ENCODE measurements around the gene FAM156B.
"Not testable (repeated sequence)": the region's sequence is repeated elsewhere in the genome, so short reads cannot be mapped to it uniquely, and the experiment has no call there.

The FAM156B gene

GRCh38 chrX:52896855-52897709 lies at the start of gene FAM156B:
Gene FAM156B, plus strand, starts transcription at chrX:52897330. Its CDS starts 9,896 bp downstream, at chrX:52907226.
- DNase-seq, result not testable (repeated sequence)

DNA sequence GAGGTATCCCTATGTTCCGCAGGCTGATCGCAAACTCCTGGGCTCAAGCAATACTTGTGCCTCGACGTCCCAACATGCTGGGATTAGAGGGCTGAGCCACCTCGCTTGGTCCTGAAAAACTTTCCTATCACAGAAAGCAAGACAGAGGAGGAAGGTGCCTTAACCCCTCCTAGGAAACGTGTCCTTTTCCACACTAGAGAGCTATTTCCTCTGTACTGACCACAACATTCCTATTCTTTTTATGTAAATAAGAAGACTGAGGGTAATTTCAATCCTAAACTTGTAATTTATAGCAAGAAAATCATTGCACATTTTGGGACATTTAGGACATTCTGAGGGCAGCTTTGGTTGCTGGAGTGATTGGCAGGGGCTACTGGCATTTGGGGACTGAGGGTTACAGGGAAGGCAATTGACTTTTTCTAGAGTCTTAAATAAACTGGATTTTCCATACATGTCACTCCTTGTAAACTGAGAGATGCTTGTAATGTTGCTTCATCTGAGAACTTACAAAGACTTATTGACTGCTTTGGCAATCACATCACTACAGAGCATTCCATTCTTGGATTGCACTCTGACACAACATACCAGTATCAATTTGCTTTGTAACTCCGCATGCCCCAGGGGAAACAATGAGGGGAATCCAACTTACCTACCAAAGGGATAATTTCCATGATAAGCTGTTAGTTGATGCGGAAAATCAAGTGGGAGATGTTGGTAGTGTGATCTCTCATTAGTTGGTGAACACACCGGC lies 44.8 kb upstream of the FAM156B start:
- DNase-seq, result no peak

- DNase-seq, result not testable (repeated sequence)
These were observed 40.1 kb upstream of the FAM156B start for GRCh38 chrX:52856991-52857525.

DNA sequence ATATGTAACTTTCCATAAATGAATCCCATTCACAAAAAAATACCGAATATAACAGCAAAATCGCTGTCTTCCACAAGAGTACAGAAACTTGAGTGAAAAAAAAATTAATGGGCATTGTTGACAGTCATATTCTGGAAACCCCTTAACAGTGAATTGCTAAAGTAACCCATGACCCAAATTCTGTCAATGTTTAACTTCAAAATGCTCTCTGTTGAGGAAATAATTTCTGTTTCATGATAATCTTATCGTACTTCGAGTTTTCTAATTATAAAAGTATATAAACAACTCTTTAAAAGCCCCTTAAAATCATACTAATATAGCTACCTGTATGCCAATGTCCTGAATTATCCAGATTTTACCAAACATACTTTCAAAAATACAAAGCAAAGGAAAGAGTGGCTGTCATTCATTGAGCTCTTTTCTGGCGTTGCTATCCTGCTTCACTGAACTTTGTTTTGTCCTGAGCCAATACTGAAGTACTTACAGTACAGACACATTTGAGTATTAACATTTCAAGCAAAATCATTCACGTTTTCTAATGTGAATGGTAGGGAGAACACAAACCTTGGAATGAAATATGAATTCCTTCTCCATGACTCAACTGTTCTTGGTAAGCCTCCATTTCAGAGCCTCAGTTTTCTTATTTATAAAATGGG lies 31.7 kb upstream of the FAM156B start:
- DNase-seq, result no peak

GRCh38 chrX:52867610-52868348 lies 29.4 kb upstream of the FAM156B start, which contains the start of gene XAGE3:
Gene XAGE3, minus strand, starts transcription at chrX:52868083. Its CDS starts 950 bp downstream, at chrX:52867133.
- peak in 1 of 56 donors; percentile 0 for DNase-seq

DNA sequence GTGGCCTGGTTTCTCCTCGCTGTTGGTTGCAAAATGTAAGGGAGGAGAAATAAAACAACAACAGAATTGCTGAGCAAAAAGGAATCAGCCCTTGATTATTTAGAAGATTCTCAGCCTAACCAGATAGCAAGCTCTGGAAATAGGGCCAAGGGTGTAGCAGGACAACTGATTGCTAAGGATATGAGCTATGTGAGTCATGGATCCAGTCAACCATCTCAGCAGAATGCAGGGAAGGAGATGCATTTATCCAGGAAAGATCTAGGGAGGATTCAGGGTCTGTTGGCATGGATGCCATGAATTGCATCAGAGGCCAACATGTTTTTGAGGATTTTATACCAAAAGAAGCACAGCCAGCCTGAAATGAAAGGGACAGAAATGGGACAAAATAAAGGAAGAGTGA lies 27.1 kb upstream of the FAM156B start:
- no peak for DNase-seq

- DNase-seq, result not testable (repeated sequence)
These were observed 23.3 kb upstream of the FAM156B start for GRCh38 chrX:52873825-52874224.

- DNase-seq, result no peak
These were observed 22.5 kb upstream of the FAM156B start for GRCh38 chrX:52874661-52875060.

- not testable (repeated sequence) for DNase-seq
These were observed 21.7 kb upstream of the FAM156B start for GRCh38 chrX:52875436-52875835.

- not testable (repeated sequence) for DNase-seq
These were observed 20.7 kb upstream of the FAM156B start for GRCh38 chrX:52876386-52876785.

GRCh38 chrX:52887459-52887858 lies 9.7 kb upstream of the FAM156B start:
- DNase-seq, result not testable (repeated sequence)

GRCh38 chrX:52888090-52888489 lies 9.0 kb upstream of the FAM156B start:
- DNase-seq, result not testable (repeated sequence)

- DNase-seq, result not testable (repeated sequence)
These were observed 692 bp upstream of the FAM156B start for GRCh38 chrX:52896438-52896837.

GRCh38 chrX:52905531-52905930 lies 8.4 kb downstream of the FAM156B start:
- not testable (repeated sequence) for DNase-seq

DNA sequence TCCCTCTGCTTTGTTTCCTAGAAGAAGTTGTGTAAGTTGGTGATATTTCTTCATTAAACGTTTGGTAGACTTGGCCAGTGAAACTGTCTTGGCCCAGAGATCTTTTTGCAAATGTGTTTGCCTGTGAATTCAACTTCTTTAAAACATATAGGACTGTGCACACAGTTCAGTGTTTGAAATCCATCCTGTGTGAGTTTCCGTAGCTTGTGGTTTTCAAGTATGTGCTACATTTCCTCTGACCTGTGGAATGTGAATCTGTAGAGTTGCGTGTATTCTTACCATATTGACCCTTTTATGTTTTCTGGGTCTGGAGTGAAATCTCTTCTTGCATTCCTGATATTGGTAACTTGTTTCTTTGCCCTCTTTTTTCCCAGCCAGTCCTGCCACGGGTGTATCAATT lies 8.9 kb downstream of the FAM156B start:
- DNase-seq, result not testable (repeated sequence)

DNA sequence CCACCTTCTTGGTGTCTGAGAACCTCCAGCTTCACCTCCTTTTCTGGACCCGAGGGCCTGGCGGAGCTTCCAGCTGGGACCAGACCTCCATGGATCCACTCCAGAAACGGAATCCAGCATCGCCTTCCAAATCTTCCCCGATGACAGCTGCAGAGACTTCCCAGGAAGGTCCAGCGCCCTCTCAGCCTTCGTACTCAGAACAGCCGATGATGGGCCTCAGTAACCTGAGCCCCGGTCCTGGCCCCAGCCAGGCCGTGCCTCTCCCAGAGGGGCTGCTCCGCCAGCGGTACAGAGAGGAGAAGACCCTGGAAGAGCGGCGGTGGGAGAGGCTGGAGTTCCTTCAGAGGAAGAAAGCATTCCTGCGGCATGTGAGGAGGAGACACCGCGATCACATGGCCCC lies 10.0 kb downstream of the FAM156B start:
- DNase-seq, result not testable (repeated sequence)

GRCh38 chrX:52907900-52908299 lies 10.8 kb downstream of the FAM156B start:
- not testable (repeated sequence) for DNase-seq

- DNase-seq, result not testable (repeated sequence)
These were observed 12.3 kb downstream of the FAM156B start for GRCh38 chrX:52909313-52909969.

DNA sequence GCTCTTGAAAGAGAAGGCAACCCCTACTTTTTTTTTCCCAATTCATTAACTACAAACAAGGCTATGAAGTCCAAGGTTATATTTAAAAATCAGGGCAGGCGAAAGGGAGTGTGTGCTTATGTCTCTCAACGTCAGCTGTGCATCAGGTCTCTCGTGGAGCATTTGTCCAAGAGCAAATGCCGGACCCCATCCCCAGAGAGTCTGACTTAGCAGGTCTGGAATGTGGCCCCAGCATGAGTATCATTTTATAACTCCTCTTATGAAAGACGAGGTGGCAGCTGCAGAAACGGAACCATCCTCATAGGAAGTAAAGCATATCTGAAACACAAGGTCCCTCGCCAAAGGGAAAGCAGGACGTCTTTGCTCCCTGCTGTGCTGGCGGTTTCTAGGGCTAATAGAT lies 16.6 kb downstream of the FAM156B start:
- not testable (repeated sequence) for DNase-seq

DNA sequence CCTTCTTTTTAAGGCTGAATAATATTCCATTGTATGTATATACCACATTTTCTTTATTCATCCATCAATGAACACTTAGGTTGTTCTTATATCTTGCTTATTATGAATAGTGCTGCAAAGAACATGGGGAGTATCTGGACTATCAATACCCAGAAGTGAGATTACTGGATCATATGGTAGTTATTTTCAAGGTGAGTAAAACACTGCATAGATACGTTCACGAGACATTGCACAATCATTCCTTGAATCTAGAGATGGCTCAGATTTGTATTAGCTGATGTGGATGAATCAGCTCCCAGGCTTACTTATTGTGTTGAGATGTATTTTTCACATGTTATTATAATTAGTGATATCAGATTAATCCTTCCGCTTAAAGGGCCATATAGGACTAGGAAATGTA lies 17.6 kb downstream of the FAM156B start:
- DNase-seq, result not testable (repeated sequence)

All from nucleus accumbens (tissue), 56 donors.